CD4-positive, alpha-beta T cell treated with Interleukin-10 for 1 hour (primary cell): Measurements from ENCODE around the gene WNT11.
A peak's percentile ranks its signal among the peaks of the same experiment; 100 is the strongest.

ENCODE experiments used
- DNase-seq: peaks from one replicate; pipeline ENCODE4 v3.0.0-alpha.2; 2020

Gene WNT11

GRCh38 chr11:76206327-76207081, at the start of gene WNT11:
TSS of gene WNT11 (minus strand) at chr11:76206502. CDS start at chr11:76206407, 95 bp downstream.
- peak; percentile 19 for DNase-seq

- no peak for DNase-seq
These were observed 47.1 kb upstream of the WNT11 start for GRCh38 chr11:76253416-76253815.

- DNase-seq: no peak
These were observed 46.3 kb upstream of the WNT11 start for GRCh38 chr11:76252631-76253070.

GRCh38 chr11:76251576-76251975, 45.3 kb upstream of the WNT11 start:
- DNase-seq: no peak

GRCh38 chr11:76251226-76251575, 44.9 kb upstream of the WNT11 start:
- DNase-seq: no peak

GRCh38 chr11:76250520-76251225, 44.4 kb upstream of the WNT11 start:
- DNase-seq: no peak

- DNase-seq: no peak
These were observed 43.0 kb upstream of the WNT11 start for GRCh38 chr11:76249195-76249741.

- DNase-seq: peak; percentile 12
These were observed 41.9 kb upstream of the WNT11 start for GRCh38 chr11:76248210-76248609.

- DNase-seq: no peak
These were observed 40.8 kb upstream of the WNT11 start for GRCh38 chr11:76247091-76247490.

- DNase-seq: no peak
These were observed 40.1 kb upstream of the WNT11 start for GRCh38 chr11:76246271-76246933.

- DNase-seq: no peak
These were observed 39.4 kb upstream of the WNT11 start for GRCh38 chr11:76245720-76246119.

GRCh38 chr11:76244316-76244851, 38.1 kb upstream of the WNT11 start:
- no peak for DNase-seq

GRCh38 chr11:76243957-76244285, 37.6 kb upstream of the WNT11 start:
- no peak for DNase-seq

GRCh38 chr11:76243193-76243956, 37.1 kb upstream of the WNT11 start:
- DNase-seq: no peak

- DNase-seq: no peak
These were observed 35.9 kb upstream of the WNT11 start for GRCh38 chr11:76242004-76242779.

- no peak for DNase-seq
These were observed 35.1 kb upstream of the WNT11 start for GRCh38 chr11:76241243-76242000.

- DNase-seq: no peak
These were observed 34.4 kb upstream of the WNT11 start for GRCh38 chr11:76240666-76241065.

GRCh38 chr11:76240161-76240540, 33.8 kb upstream of the WNT11 start:
- no peak for DNase-seq

GRCh38 chr11:76239483-76240160, 33.3 kb upstream of the WNT11 start:
- no peak for DNase-seq

GRCh38 chr11:76238551-76238950, 32.2 kb upstream of the WNT11 start:
- no peak for DNase-seq

- DNase-seq: no peak
These were observed 31.6 kb upstream of the WNT11 start for GRCh38 chr11:76237914-76238313.
